HG03060 (cell line): ENCODE measurements around the gene MYO16.
"Not testable (repeated sequence)": the region's sequence is repeated elsewhere in the genome, so short reads cannot be mapped to it uniquely, and the experiment has no call there.

Experiments used
- ATAC-seq: cut with Tn5 transposase; IDR thresholded peaks from one replicate; pipeline ENCODE4 v1.9.1; 2021; ENCODE audit warnings: low read depth, moderate number of reproducible peaks; ENCODE audit not compliant: unreplicated experiment

The MYO16 gene

GRCh38 chr13:108733022-108733560 lies 103.7 kb downstream of the MYO16 start:
- ATAC-seq = no peak

GRCh38 chr13:108734676-108735075 lies 105.3 kb downstream of the MYO16 start:
- ATAC-seq = no peak

GRCh38 chr13:108741930-108742329 lies 112.5 kb downstream of the MYO16 start:
- no peak for ATAC-seq

- ATAC-seq = no peak
These were observed 113.5 kb downstream of the MYO16 start for GRCh38 chr13:108742701-108743451.

GRCh38 chr13:108743522-108743921 lies 114.1 kb downstream of the MYO16 start:
- no peak for ATAC-seq

- no peak for ATAC-seq
These were observed 118.4 kb downstream of the MYO16 start for GRCh38 chr13:108747843-108748242.

- no peak for ATAC-seq
These were observed 122.9 kb downstream of the MYO16 start for GRCh38 chr13:108752276-108752675.

- ATAC-seq = no peak
These were observed 125.7 kb downstream of the MYO16 start for GRCh38 chr13:108755083-108755482.

GRCh38 chr13:108760129-108760528 lies 130.7 kb downstream of the MYO16 start:
- no peak for ATAC-seq

- no peak for ATAC-seq
These were observed 131.1 kb downstream of the MYO16 start for GRCh38 chr13:108760541-108760940.

- no peak for ATAC-seq
These were observed 138.6 kb downstream of the MYO16 start for GRCh38 chr13:108768035-108768434.

GRCh38 chr13:108769213-108770070 lies 140.0 kb downstream of the MYO16 start:
- no peak for ATAC-seq

GRCh38 chr13:108775597-108775996 lies 146.2 kb downstream of the MYO16 start:
- no peak for ATAC-seq

GRCh38 chr13:108776650-108777049 lies 147.2 kb downstream of the MYO16 start:
- no peak for ATAC-seq

GRCh38 chr13:108777421-108778420 lies 148.3 kb downstream of the MYO16 start:
- no peak for ATAC-seq

GRCh38 chr13:108779308-108779707 lies 149.9 kb downstream of the MYO16 start:
- no peak for ATAC-seq

- no peak for ATAC-seq
These were observed 151.3 kb downstream of the MYO16 start for GRCh38 chr13:108780706-108781105.

- no peak for ATAC-seq
These were observed 151.9 kb downstream of the MYO16 start for GRCh38 chr13:108781312-108781711.

- not testable (repeated sequence) for ATAC-seq
These were observed 153.1 kb downstream of the MYO16 start for GRCh38 chr13:108782480-108782879.

- no peak for ATAC-seq
These were observed 156.4 kb downstream of the MYO16 start for GRCh38 chr13:108785844-108786243.
